Measurements from ENCODE around the gene TTBK1. TPM values are rescaled to one million over a fixed set of nuclear protein-coding genes. Genes with fewer than 3 reads are reported as not detected.

The TTBK1 gene
- total RNA-seq, 1 experiment from 2014 or later: 0.68 TPM

- TF ChIP-seq USF1 (CRISPR knock-in tag; IDR thresholded peaks at IDR 0.05) (no peak), ZNF396 (CRISPR knock-in tag; IDR thresholded peaks at IDR 0.05; ENCODE audit: borderline replicate concordance) (no peak), NR2C2 (CRISPR knock-in tag; IDR thresholded peaks at IDR 0.05) (no peak)
Measured at GRCh38 chr6:43204271-43205105, 38.8 kb upstream of the TTBK1 start (continued).

GRCh38 chr6:43205849-43206248, 37.4 kb upstream of the TTBK1 start:
- Mint-ChIP-seq H3K27me3 (ENCODE audit: low read depth) (no peaks in the 10 kb centered on the region; the same call in 1 of the 2 replicates), H3K27ac (peak overlapping the region; percentile 29; the same call in 1 of the 2 replicates), H3K9me3 (no peaks in the 10 kb centered on the region), H3K4me1 (no peaks in the 10 kb centered on the region), H3K4me3 (no peak overlapping the region), H3K36me3 (no peaks in the 10 kb centered on the region)
- TF ChIP-seq ZNF671 (CRISPR knock-in tag; IDR thresholded peaks at IDR 0.05) (no peak), CTCF (IDR thresholded peaks at IDR 0.05) (no peak), MYBL2 (CRISPR knock-in tag; IDR thresholded peaks at IDR 0.05) (no peak), ZBTB43 (CRISPR knock-in tag; IDR thresholded peaks at IDR 0.05) (no peak), TEAD4 (CRISPR knock-in tag; IDR thresholded peaks at IDR 0.05) (no peak), ZNF416 (CRISPR knock-in tag; IDR thresholded peaks at IDR 0.05) (no peak), OVOL2 (CRISPR knock-in tag; IDR thresholded peaks at IDR 0.05; ENCODE audit: borderline replicate concordance) (no peak), ZBTB21 (CRISPR knock-in tag; IDR thresholded peaks at IDR 0.05; ENCODE audit: borderline replicate concordance) (no peak), ZNF317 (CRISPR knock-in tag; IDR thresholded peaks at IDR 0.05; ENCODE audit: borderline replicate concordance, low read depth) (no peak), TP53 (CRISPR knock-in tag; IDR thresholded peaks at IDR 0.05) (no peak), ATF6 (CRISPR knock-in tag; IDR thresholded peaks at IDR 0.05) (no peak)
- ChIA-PET POLR2A (interaction anchor here (1.3 kb wide), 1 partner anchor 41 kb away, joined by 3 read pairs; no protein-coding TSS in a partner anchor), CTCF (interaction anchor here (0.8 kb wide), 1 partner anchor 23 kb away, joined by 5 read pairs; the partner anchor contains the start of gene DNPH1)
- DNase-seq (ENCODE audit: low spot score) (no peak), ATAC-seq (no peak)

GRCh38 chr6:43207286-43207685, 36.0 kb upstream of the TTBK1 start:
- ChIA-PET POLR2A (no interaction called here), CTCF (no interaction called here)
- no peak overlapping the region for H3K27ac Mint-ChIP-seq
- H3K36me3 Mint-ChIP-seq: no peaks in the 10 kb centered on the region
- no peak for DNase-seq (ENCODE audit: low spot score)
- TF ChIP-seq HMGA2 (CRISPR knock-in tag; IDR thresholded peaks at IDR 0.05) (peak; percentile 85), MAX (CRISPR knock-in tag; IDR thresholded peaks at IDR 0.05) (no peak)
- H3K4me3 Mint-ChIP-seq: no peak overlapping the region
- no peaks in the 10 kb centered on the region; the same call in 1 of the 2 replicates for H3K27me3 Mint-ChIP-seq (ENCODE audit: low read depth)
- H3K4me1 Mint-ChIP-seq: 0 out of 2 replicates have a peak, but pooled peaks cover 2% of the 10 kb centered on the region
- no peak for ATAC-seq
- no peaks in the 10 kb centered on the region for H3K9me3 Mint-ChIP-seq

Data from WTC11 (cell line).